ENCODE data around the gene ANKRD60.

The ANKRD60 gene

DNA sequence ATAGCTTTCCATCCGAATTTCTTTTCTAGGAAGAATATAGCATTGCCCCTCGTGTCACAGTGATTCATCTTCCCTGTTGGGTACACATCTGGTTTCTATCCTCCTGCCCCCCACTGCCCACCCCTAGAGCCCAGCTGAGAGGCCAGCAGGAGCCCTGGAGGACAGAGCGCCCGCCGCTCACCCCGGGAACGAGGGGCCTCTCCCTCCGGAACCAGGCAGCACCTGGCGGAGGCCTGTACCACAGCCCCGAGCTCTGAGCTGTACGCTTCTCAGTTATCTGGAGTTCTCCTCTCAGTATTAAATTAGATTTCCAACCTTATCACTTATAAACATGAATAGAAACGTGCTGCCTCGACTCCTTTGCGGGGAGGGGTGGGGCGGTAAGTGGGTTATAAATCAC, 6.0 kb downstream of the ANKRD60 start:
- Histone ChIP-seq H3K9me3 (ENCODE audit: control insufficient read depth, low read length) (peaks cover 12% of the 10 kb centered on the region), H3K4me1 (ENCODE audit: control insufficient read depth, insufficient read depth, low read length, poor library complexity, severe bottlenecking) (no peaks in the 10 kb centered on the region), H3K36me3 (ENCODE audit: control insufficient read depth, insufficient read depth, low read length) (no peaks in the 10 kb centered on the region), H3K27ac (ENCODE audit: low read depth, low read length, severe bottlenecking) (no peak overlapping the region), H3K4me3 (ENCODE audit: extremely low read depth, insufficient read depth, low read length, poor library complexity, severe bottlenecking) (no peak overlapping the region)
- 89 to 90% methylated on average over 10 to 13 of the region's 15 CpGs for WGBS, 2 experiments (ENCODE audit: insufficient coverage in 2 of 2)

DNA sequence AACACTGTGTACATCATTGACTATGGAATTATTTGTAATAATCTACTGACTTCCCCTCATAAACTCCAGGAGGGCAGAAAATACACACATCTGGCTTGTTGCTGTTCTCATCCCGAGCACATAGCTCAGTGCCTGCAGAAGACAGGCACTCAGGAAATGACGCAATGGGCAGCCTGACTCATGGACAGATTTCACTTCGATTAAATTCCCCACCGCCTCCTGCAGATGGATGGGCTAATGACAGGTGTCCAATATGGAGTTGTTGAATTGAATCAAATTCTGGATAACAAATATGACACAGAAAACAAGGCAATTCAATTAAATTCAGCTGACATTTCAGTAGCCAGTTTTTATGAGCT, 9.1 kb downstream of the ANKRD60 start:
- no peak overlapping the region for H3K4me3 ChIP-seq (ENCODE audit: extremely low read depth, insufficient read depth, low read length, poor library complexity, severe bottlenecking)
- H3K9me3 ChIP-seq (ENCODE audit: control insufficient read depth, low read length) = peaks cover 12% of the 10 kb centered on the region
- no peaks in the 10 kb centered on the region for H3K4me1 ChIP-seq (ENCODE audit: control insufficient read depth, insufficient read depth, low read length, poor library complexity, severe bottlenecking)
- H3K27ac ChIP-seq (ENCODE audit: low read depth, low read length, severe bottlenecking) = no peak overlapping the region
- no peaks in the 10 kb centered on the region for H3K36me3 ChIP-seq (ENCODE audit: control insufficient read depth, insufficient read depth, low read length)
- 91 to 94% methylated on average over 2 of the region's 4 CpGs for WGBS, 2 experiments (ENCODE audit: insufficient coverage in 2 of 2)

DNA sequence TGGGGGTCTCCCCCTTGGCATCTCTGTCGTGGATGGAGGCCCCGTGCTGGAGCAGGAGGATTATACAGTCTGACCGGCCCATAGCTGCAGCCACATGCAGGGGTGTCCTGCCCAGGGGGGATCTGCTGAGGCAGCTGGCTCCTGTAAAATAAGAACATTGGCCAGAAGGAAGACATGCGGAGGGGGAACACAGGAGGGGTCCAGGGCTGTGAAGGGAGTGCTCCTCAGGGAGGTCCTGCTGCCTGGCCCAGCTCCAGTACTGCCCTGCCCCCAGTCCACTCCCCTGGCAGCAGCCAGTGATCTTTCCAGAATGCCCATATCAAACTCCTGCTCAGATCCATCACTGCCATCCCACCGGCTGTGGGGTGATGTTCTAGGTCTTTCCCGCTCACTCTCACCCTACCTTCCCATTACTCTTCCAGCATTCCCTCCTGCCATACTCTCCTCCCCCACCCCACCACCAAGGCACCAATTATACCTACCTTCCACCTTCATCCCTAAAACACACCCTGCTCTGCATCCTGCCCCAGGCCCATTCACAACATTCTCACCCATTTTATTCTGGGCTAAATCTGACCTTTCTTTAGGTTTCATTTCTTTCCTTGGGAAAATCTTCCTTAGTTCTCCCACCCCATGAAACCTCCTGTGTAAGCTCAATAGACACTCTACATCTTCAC, 9.7 kb downstream of the ANKRD60 start:
- Histone ChIP-seq H3K27ac (ENCODE audit: low read depth, low read length, severe bottlenecking) (no peak overlapping the region), H3K4me3 (ENCODE audit: extremely low read depth, insufficient read depth, low read length, poor library complexity, severe bottlenecking) (no peak overlapping the region)
- 53 to 56% methylated on average over 5 to 6 of the region's 6 CpGs for WGBS, 2 experiments (ENCODE audit: insufficient coverage in 2 of 2)

DNA sequence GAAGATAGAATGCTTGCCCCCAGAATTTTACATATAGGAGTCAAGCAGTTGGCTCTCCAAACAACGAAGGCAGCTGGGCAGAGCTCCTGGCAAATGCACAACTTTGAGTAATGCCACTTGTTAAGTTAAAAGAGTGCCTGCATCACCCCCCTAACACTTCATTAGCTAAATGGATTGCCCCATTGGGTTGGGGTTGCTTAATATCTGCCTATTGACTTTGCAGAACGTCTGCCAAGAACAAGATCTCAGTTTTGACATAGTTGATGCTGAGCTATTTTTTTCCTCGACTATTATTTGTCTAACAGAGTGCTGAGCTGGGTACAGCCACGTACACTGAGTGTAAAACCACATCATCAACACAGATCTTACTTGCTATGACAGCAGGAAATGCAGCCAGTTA, 12.1 kb downstream of the ANKRD60 start:
- no peaks in the 10 kb centered on the region for H3K36me3 ChIP-seq (ENCODE audit: control insufficient read depth, insufficient read depth, low read length)
- WGBS, 2 experiments (ENCODE audit: insufficient coverage in 2 of 2) = 86 to 100% methylated on average over 1 to 3 of the region's 4 CpGs
- no peak overlapping the region for H3K27ac ChIP-seq (ENCODE audit: low read depth, low read length, severe bottlenecking)
- H3K4me1 ChIP-seq (ENCODE audit: control insufficient read depth, insufficient read depth, low read length, poor library complexity, severe bottlenecking) = no peaks in the 10 kb centered on the region
- no peak overlapping the region for H3K4me3 ChIP-seq (ENCODE audit: extremely low read depth, insufficient read depth, low read length, poor library complexity, severe bottlenecking)
- H3K9me3 ChIP-seq (ENCODE audit: control insufficient read depth, low read length) = peaks cover 12% of the 10 kb centered on the region

More for the DNA sequence above, 9.7 kb downstream of the ANKRD60 start:
- Histone ChIP-seq H3K36me3 (ENCODE audit: control insufficient read depth, insufficient read depth, low read length) (no peaks in the 10 kb centered on the region), H3K4me1 (ENCODE audit: control insufficient read depth, insufficient read depth, low read length, poor library complexity, severe bottlenecking) (no peaks in the 10 kb centered on the region), H3K9me3 (ENCODE audit: control insufficient read depth, low read length) (peaks cover 12% of the 10 kb centered on the region)

DNA sequence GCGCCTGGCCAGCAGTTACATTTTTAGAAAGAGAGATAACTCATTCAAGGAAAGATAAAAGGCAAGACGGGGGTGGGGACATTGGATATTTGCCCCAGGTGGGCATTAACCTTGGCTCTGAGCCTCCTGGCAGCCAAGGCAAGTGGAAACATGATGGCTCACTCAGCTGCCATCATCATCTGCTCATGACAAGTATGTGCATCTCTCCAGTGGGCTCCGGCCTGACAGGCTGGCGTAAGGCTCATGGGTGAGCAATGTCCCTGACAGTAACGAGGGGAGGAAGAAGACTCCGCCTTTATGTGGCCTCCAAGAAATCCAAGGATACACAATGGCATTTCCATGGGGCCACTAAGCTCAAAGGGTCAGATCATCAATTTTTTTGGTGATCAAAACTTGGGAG, 13.3 kb downstream of the ANKRD60 start:
- H3K4me1 ChIP-seq (ENCODE audit: control insufficient read depth, insufficient read depth, low read length, poor library complexity, severe bottlenecking) = no peaks in the 10 kb centered on the region
- no peak overlapping the region for H3K4me3 ChIP-seq (ENCODE audit: extremely low read depth, insufficient read depth, low read length, poor library complexity, severe bottlenecking)
- WGBS, 2 experiments (ENCODE audit: insufficient coverage in 2 of 2) = 93 to 96% methylated on average over 5 of the region's 6 CpGs
- peaks cover 12% of the 10 kb centered on the region for H3K9me3 ChIP-seq (ENCODE audit: control insufficient read depth, low read length)
- no peaks in the 10 kb centered on the region for H3K36me3 ChIP-seq (ENCODE audit: control insufficient read depth, insufficient read depth, low read length)
- no peak overlapping the region for H3K27ac ChIP-seq (ENCODE audit: low read depth, low read length, severe bottlenecking)

DNA sequence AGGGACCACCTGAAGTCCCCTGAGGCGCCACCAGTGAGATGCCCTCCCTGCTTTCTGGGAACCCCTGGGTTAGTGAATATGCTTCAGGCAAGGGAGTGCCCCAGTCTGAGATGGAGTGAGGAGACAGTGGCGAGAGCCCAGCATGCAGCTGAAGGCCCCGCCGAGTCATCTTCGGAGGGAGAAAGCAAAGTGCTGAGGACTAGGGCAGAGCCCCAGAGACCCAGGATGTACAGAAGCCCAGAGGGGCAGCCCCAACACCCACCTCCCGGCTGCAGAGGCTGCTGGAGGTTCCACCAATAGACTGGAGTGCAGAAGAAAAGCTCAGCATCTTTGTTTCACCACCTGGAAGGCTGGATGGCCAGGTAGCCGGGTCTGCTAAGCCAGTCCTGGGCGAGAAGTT, 14.1 kb downstream of the ANKRD60 start:
- no peaks in the 10 kb centered on the region for H3K4me1 ChIP-seq (ENCODE audit: control insufficient read depth, insufficient read depth, low read length, poor library complexity, severe bottlenecking)
- no peaks in the 10 kb centered on the region for H3K36me3 ChIP-seq (ENCODE audit: control insufficient read depth, insufficient read depth, low read length)
- H3K4me3 ChIP-seq (ENCODE audit: extremely low read depth, insufficient read depth, low read length, poor library complexity, severe bottlenecking) = no peak overlapping the region
- no peak overlapping the region for H3K27ac ChIP-seq (ENCODE audit: low read depth, low read length, severe bottlenecking)
- WGBS, 2 experiments (ENCODE audit: insufficient coverage in 2 of 2) = 85 to 91% methylated on average over 6 to 7 of the region's 8 CpGs
- H3K9me3 ChIP-seq (ENCODE audit: control insufficient read depth, low read length) = peaks cover 6% of the 10 kb centered on the region

DNA sequence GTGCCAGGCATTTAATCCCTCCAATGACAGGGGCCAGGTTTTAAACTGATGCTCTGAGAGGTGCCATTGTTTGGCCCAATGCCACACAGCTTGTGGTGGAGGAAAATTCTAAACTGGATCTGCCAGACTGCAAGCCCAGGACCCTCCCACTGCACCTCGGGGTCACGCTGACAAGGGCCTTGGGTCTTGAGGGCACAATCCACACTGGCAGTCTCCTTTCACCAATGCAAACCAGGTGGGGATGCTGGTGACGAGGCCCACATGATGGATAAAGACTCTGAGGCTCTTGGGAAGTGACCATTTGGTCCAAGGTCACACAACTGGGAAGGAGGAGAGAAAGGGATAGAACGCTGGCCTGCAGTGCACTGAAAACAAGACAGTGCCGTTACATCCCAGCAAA, 14.7 kb downstream of the ANKRD60 start:
- H3K4me1 ChIP-seq (ENCODE audit: control insufficient read depth, insufficient read depth, low read length, poor library complexity, severe bottlenecking) = no peaks in the 10 kb centered on the region
- H3K9me3 ChIP-seq (ENCODE audit: control insufficient read depth, low read length) = no peaks in the 10 kb centered on the region
- H3K36me3 ChIP-seq (ENCODE audit: control insufficient read depth, insufficient read depth, low read length) = no peaks in the 10 kb centered on the region
- H3K4me3 ChIP-seq (ENCODE audit: extremely low read depth, insufficient read depth, low read length, poor library complexity, severe bottlenecking) = no peak overlapping the region
- WGBS, 2 experiments (ENCODE audit: insufficient coverage in 2 of 2) = 92 to 94% methylated on average over 4 to 5 of the region's 5 CpGs
- H3K27ac ChIP-seq (ENCODE audit: low read depth, low read length, severe bottlenecking) = no peak overlapping the region

DNA sequence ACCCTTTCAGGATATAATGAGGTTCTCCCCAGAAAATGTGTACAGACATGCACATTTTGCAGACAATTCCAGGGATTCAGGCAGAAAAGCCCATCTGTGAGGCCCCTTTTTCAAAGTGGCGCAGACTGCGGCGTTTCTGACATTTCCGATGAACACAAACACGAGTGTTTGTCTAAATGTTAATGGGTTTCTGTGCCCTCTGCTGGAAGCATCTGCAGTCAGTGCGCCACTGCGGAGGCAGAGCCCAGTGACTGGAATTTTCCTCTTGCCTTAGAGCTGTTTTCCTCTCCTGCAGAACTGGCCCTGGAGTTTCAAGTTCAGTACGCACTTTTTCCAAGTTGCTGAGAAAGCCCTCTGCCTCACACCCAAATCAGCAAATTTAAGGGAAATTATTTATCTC, 15.3 kb downstream of the ANKRD60 start:
- H3K4me1 ChIP-seq (ENCODE audit: control insufficient read depth, insufficient read depth, low read length, poor library complexity, severe bottlenecking) = no peaks in the 10 kb centered on the region
- WGBS, 2 experiments (ENCODE audit: insufficient coverage in 2 of 2) = 81 to 89% methylated on average over 5 to 7 of the region's 8 CpGs
- H3K9me3 ChIP-seq (ENCODE audit: control insufficient read depth, low read length) = no peaks in the 10 kb centered on the region
- no peak overlapping the region for H3K27ac ChIP-seq (ENCODE audit: low read depth, low read length, severe bottlenecking)
- H3K4me3 ChIP-seq (ENCODE audit: extremely low read depth, insufficient read depth, low read length, poor library complexity, severe bottlenecking) = no peak overlapping the region
- H3K36me3 ChIP-seq (ENCODE audit: control insufficient read depth, insufficient read depth, low read length) = no peaks in the 10 kb centered on the region

DNA sequence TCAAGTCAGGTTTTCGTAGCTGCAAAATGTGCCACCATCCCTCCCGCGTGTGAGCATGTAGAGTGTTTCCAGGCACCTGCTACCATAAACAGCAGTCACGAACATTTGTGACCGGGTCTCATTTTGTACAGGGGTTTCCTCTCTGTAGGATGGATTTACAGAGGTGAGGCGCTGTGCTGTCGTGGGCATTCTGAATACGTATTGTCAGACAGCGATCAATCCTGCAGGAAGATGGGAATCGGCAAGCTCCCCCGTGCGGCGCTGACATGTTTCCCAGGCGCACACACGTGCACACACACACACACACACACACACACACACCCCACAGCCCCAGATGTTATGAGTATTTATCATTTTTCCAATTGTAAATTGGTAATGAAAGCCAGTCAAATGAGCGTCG, 15.8 kb downstream of the ANKRD60 start:
- Histone ChIP-seq H3K4me1 (ENCODE audit: control insufficient read depth, insufficient read depth, low read length, poor library complexity, severe bottlenecking) (no peaks in the 10 kb centered on the region), H3K4me3 (ENCODE audit: extremely low read depth, insufficient read depth, low read length, poor library complexity, severe bottlenecking) (no peak overlapping the region), H3K36me3 (ENCODE audit: control insufficient read depth, insufficient read depth, low read length) (no peaks in the 10 kb centered on the region), H3K27ac (ENCODE audit: low read depth, low read length, severe bottlenecking) (no peak overlapping the region), H3K9me3 (ENCODE audit: control insufficient read depth, low read length) (no peaks in the 10 kb centered on the region)
- WGBS, 2 experiments (ENCODE audit: insufficient coverage in 2 of 2) = 86 to 91% methylated on average over 8 to 9 of the region's 17 CpGs

DNA sequence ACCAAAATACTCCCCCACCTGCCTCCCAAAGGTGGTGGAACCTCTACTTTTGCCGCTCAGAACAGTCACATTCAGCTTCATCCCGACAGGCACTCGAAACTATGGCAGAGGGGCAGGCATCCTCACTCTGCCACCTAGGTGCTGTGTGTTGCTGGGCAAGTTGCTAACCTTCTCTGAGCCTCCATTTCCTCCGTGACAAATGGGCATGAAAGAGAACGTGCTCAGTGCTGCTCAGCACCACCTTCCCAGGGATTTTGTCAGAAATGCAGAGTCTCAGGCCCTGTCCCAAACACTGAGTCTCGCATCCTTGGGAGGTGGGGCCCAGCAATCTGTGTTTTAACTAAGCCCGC, 18.1 kb downstream of the ANKRD60 start:
- WGBS, 2 experiments (ENCODE audit: insufficient coverage in 2 of 2) = 90 to 96% methylated on average over 7 of the region's 7 CpGs
- H3K27ac ChIP-seq (ENCODE audit: low read depth, low read length, severe bottlenecking) = no peak overlapping the region
- no peak overlapping the region for H3K4me3 ChIP-seq (ENCODE audit: extremely low read depth, insufficient read depth, low read length, poor library complexity, severe bottlenecking)
- H3K36me3 ChIP-seq (ENCODE audit: control insufficient read depth, insufficient read depth, low read length) = no peaks in the 10 kb centered on the region
- no peaks in the 10 kb centered on the region for H3K4me1 ChIP-seq (ENCODE audit: control insufficient read depth, insufficient read depth, low read length, poor library complexity, severe bottlenecking)
- H3K9me3 ChIP-seq (ENCODE audit: control insufficient read depth, low read length) = no peaks in the 10 kb centered on the region

DNA sequence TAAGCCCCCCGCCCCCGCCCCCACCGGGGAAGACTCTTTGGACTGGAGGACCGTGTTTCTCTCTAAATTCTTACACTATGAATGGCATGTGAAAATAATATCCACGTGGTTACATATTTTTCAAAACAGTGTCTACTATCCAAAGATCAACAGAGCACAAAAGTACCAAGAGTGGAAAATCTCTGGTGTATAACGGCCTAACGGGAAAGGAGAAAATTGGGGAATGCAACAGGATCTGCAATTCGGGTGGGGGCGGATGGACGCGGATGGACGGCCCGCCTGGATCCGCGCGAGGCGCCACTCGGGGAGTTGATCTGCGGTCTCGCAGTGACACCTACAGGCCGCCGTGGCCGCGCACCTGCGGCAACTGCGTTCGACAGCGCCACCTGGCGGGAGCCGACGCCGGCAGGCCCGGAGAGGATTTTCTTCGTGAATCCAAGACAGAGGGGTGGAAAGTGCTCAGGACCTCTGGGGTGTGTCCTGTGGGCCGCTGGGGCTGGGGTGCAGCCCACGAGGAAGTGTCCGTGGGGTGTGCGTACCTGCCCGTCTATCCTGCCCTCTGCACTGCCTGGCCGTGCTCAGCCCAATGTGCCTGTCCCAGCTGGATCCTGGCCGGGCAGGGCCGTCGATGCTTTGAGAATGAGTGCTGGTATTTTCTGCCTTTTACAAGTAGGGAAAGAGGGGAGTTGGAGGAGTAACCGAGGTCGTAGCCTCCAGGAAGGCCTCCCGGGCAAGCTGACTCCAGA, 18.6 kb downstream of the ANKRD60 start:
- Histone ChIP-seq H3K4me3 (ENCODE audit: extremely low read depth, insufficient read depth, low read length, poor library complexity, severe bottlenecking) (no peak overlapping the region), H3K27ac (ENCODE audit: low read depth, low read length, severe bottlenecking) (no peak overlapping the region), H3K9me3 (ENCODE audit: control insufficient read depth, low read length) (no peaks in the 10 kb centered on the region), H3K4me1 (ENCODE audit: control insufficient read depth, insufficient read depth, low read length, poor library complexity, severe bottlenecking) (no peaks in the 10 kb centered on the region), H3K36me3 (ENCODE audit: control insufficient read depth, insufficient read depth, low read length) (no peaks in the 10 kb centered on the region)
- 1 to 13% methylated on average over 27 to 29 of the region's 46 CpGs for WGBS, 2 experiments (ENCODE audit: insufficient coverage in 2 of 2)

Data from mesodermal cell (in vitro differentiated cells).